Inferior parietal cortex (tissue), 1 donor: ENCODE measurements around the gene ATP2C1.

Experiments used
- DNase-seq: peaks from one replicate; pipeline ENCODE4 v3.0.0-alpha.2; 2016; ENCODE audit errors: extremely low spot score

The ATP2C1 gene

DNA sequence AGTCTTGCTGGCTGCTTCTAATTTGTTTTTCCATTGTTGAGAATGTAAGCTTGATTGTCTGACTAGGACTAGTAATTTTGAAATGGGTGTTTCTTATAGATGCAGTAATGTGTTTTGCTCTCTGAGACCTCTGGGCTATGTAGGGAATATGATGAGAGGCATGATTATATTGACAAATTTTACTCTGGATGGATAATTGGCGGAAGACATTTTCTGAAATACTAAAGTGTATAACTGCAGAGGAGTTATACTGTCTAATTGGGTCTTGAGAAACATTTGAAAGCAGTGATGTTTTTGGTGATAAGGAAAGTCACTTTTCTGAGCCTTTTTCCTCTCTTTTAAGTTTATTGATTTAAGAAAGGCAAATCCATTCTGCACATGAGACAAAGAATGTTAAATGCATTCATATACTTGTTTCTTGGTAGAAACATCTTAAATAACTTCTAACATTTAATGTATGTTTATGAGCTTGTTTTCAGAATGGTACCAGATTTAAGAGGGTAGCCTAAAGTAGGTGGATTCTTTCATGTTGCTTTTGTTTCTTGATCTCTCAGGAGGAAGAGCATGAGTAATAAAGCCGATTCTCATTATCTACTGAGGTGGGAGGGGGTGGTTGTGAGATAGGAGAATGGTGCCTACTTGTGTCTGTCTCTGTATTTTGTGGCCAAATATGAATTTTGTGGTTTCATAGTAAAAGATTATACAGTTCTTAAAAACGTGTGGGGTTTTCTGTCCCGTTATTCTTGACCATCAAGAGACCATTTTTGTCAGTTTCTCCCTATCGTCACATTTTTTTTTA is 2.0 kb downstream of the ATP2C1 start:
- no peak for DNase-seq

DNA sequence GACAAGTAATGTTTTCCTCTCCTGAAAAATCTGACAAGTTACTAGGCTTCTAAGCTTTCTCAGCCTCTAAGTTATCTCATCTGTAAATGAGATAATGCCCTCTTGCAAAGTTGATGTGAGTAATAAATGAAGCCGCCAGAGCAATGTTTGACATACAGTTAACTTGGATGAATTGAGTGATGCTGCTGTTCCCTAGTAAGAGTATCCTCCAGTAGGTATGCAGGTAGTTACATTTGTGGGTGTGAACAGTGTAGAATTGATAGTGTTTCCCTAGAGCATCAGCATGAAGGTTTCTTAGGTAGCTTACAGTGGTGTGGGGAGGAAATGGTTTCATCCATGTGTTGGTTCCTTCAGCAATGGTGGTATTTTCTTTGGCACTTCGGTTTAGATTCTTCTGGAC is 3.4 kb downstream of the ATP2C1 start:
- DNase-seq: no peak

DNA sequence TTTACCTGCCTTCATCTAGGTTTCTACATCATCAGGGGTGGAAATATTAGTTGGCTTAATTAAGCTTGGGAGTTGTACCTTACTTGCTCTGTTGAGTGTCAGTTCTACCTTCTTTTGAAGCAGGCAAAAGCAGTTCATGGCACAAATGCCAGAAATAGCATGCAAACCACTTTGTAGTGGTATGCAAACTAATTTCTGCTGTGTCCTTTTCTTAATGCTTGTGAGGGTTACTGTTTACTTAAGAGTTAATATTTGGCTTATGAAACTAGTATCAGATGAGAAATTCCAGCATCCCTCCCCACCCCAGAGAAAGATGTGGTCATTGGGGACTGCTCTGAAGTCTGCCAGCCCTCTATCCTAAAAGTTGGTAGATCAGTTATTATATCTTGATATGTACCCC is 7.1 kb downstream of the ATP2C1 start:
- DNase-seq: no peak

DNA sequence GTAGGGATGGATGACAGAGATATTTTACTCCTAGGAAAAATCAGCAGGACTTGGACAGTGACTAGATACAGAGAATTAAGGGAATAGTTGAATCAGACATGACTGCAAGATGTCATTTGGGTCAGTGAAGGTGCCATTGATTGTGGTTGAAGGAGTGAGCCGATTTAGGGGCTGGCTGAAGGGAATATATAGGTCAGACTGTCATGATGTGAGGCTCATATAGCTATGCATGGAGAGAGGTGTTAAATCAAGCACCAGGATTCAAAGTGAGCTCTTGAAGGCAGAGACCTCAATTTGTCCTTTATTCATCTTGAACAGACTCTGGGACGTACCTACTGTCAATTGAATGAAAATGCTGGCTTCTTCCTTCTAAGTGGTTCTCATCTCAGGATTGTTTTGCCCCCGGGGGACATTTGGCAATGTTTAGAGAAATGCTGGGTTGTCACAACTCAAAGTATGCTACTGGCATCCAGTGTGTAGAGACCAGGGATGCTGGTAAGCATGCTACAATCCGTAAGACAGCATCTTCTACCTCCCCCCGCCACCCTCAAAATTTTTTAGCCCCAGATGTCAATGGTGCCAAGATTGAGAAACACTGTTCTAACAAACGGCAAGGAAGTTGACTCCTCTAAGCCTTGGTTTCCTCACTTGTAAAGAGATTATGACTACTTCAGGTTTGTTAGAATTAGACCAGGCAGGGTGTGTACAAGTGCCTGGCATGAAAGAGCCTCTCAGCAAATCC is 7.8 kb downstream of the ATP2C1 start:
- DNase-seq: no peak

DNA sequence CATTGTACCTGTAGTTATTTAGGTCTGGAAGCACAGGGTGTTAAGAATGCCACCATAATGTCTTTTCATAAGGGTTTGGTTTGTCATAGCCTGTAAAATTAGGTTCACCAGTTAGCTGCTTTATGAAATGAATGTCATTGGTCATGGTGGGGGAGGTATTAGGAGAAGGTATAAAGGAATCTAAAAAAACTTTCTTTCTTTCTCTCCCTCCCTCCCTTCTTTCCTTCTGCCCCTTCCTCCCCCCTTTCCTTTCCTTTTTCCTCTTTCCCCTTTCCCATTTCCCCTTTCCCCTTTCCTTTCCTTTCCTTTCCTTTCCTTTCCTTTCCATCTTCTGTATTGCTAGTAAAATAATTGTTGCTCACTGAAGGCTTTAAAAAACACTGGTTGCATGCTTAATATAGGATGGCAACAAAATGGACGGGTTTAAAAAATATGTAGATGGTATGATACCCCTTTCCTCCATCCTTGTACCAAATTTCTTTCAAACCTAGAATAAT is 9.6 kb downstream of the ATP2C1 start:
- no peak for DNase-seq

DNA sequence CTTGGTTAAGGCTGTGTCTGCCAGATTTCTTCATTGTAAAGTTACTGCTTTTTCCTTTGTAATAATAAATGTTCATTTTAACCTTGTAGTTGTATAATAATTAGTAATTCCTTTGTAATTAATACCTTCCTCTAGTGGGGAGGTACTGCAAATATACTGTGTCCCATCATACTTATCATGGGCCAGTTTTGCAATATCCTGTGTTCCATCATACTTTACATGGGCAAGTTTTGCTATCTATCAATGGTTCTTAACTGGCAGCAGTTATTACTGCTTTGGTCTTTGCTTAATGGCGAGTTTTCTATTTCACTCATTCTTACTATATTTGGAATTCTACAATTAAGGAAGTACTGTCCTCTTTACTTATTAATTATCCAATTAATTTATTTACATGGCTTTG is 10.6 kb downstream of the ATP2C1 start:
- no peak for DNase-seq

DNA sequence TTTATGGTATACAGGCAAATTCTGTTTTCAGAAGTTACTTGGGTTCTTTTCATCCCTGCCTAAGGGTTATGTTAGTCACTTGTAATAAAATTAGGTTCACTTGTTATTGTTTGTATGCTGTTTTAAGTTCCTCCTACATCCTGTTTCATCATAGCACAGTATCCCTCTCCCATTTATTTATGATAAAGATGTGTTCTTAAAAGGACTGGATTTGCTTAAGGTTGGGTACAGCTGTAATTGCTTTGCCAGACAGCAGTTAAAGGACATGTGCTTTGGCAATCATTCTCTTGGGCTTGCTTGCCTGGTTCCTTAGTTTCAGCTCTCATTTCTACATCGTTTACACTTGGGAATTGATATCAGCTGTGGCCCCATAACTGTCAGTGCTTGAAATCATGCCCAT is 11.7 kb downstream of the ATP2C1 start:
- no peak for DNase-seq

DNA sequence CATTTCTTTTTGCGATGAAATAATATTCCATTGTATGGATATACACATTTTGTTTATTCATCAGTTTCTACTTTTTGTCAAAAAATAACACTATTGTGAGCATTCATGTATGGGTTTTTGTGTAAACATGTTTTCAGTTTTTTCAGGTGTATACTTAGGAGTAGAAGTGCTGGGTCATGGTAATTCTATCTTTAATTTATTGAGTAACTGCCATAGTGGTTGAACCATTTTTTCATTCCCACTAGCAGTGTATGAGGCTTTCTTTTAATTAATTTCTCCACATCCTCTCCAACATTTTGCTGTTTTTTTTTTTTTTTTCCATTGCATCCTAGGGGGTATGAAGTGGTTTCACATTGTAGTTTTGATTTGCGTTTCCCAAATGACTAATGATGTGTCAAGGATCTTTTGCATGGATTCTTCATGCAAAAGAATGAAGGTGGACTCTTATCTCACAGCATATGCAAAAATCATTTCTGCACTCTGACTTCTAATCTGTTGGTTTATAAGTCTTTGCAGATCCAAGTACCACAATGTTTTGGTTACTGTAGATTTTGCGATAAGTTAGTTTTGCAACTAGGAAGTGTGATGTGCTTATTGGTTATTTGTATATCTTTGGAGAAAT is 12.6 kb downstream of the ATP2C1 start:
- no peak for DNase-seq

DNA sequence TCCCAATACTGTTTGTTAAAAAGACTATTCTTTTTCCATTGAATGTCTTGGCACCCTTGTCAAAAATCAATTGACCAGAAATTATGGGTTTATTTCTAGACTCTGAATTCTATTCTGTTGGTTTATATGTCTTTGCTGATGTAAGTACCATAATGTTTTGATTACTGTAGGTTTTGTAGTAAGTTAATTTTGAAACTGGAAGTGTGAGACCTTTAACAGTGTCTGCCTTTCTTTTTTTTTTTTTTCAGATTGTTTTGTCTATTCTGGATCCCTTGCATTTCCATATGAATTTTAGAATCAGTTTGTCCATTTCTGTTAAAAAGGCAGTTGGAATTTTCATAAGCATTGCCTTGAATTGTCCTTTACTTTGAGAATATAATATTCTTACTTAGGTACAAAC is 13.6 kb downstream of the ATP2C1 start:
- DNase-seq: no peak

DNA sequence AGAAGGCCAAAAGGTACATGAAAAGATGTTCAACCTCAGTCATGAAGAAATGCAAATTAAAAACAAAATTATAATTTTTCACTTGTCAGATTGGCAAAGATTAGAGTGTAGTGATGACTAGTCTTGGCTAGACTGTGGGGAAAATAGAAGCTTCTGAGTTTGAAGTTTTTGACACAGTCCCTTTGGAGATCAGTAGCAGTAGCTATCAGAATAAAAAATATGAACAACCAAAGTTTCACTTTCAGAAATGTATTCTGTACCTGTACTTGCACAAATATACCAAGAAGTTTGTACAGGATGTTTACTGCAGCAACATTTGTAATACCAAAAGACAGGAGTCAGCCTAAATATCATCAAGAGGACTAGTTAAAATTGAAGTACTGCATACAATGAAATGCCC is 14.1 kb downstream of the ATP2C1 start:
- DNase-seq: no peak

DNA sequence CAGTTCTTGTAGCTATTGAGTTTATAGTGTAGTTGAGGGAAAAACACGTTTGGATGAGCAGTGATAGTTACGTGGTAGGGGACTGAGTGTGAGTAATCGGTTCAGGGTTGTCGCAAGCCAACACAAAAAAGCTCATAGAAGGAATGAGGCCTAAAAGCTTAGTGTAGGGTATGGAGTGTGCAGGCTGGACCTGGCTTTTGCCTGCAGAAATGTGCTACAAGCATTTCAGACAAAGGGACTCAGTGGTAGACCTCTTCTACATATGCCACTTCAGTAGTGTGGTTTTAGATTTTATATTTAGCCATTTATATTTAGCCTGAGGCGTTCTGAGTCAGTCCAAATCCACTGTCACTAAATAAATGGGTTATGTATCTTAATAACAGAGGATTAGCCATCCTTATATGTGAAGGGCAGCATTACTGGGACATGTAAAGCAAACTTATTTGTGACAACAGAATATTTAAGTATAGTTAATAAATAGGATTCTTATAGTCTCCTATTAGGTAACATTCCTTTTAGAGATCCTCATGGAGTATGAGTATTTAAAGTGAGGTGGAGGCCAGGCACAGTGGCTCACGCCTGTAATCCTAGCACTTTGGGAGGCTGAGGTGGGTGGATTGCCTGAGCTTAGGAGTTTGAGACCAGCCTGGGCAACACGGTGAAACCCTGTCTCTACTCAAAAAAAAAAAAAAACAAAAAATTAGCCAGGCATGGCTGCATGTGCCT is 21.8 kb downstream of the ATP2C1 start:
- no peak for DNase-seq

DNA sequence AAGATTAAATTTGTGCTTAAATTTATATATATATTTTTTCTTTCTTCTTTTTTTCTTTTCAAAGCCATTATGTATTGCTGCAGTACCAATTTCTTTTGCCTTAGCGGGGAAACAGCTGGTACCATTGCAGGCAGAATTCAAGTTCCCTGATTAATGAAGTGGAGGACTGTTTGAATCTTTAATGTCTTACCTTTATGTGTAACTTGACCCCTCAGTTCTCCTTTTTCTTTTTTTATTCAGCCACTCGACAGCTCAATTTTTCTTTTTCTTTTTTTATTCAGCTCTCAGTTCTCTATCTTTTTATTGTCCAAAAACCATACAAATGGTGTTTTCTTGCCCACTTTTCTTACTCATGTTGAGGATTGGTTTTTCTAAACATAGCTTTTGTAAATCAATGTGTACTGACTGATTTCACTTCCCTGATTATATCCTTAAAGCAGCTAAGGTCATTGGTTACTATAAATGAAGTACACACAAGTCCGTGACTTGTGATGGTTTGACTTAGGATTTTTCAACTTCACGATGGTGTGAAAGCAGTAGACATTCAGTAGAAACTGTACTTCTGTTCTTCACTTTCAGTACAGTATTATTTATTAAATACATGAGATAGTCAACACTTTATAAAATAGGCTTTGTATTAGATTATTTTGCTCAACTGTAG is 22.8 kb downstream of the ATP2C1 start:
- no peak for DNase-seq

DNA sequence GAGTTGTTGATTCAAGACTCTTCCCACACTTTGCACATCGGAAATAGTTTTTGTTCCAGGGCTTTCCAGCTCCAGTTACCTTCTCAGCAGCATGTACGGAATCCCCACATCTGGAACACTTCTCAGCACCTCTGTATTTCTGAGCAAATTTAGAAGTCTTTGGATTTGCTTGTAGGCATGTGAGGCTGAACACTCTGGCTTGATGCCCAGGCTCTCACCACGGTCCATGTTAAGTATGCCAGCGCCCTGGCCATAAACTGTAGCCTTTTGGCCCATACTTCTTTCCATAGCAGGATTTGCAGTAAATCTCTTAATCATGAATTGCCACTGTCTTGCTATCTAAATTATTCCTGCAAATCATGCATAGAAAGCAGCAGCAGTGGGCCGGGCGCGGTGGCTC is 24.4 kb downstream of the ATP2C1 start:
- DNase-seq: no peak

DNA sequence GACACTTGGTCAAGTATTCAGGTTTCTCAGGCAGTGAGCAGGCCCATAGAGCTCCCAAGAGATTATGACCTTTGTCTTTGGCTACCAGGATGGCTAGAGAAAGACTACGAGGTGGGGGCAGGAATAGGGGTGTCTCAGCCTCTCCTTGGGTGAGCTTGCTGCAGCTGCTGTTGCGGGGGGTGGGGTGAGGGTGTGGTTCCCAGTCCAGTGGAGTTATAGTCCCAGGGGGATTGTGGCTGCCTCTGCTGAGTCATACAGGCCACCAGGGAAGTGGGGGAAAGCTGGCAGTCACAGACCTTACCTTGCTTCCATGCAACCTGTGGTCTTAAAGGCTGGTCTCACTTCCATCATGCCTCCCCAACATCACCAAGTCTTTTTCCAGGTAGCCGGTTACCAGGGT is 31.7 kb downstream of the ATP2C1 start:
- DNase-seq: no peak

DNA sequence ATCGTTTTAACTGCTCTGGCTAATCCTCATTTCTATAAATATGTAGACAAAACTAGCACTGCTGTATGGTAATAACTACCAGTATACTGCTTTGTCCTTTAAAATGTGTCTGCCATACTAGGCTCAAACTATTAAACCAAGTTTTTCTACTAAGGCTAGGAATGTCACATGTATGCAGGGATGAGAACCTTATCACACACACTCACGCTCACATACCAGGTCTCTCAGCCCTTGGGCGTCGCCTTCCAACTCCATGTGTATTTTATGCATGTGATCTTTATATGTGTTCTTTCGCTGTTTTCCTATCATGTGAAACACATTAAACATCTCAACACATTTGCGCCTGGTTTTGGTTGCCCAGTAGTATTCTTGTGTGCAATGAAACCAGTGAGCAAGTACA is 32.6 kb downstream of the ATP2C1 start:
- DNase-seq: no peak

DNA sequence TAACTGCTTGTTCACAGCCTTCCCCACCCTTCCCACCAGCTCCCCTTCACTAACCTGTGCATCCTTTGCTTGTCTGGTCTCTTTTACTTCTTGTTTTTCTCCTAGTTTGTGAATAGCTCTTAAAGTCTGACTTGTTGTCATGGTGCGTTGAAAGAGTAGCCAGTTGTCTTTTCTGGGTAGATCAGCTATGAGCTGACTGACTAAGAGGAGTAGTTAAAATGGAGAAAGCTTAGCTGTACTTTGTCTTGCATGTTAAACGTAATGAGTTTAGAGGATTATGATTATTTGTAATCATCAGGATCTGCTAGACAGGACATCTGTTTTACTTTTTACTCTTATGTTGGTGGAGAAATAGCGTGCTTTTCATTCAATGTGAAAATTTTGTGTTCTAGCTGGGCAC is 35.9 kb downstream of the ATP2C1 start:
- no peak for DNase-seq

DNA sequence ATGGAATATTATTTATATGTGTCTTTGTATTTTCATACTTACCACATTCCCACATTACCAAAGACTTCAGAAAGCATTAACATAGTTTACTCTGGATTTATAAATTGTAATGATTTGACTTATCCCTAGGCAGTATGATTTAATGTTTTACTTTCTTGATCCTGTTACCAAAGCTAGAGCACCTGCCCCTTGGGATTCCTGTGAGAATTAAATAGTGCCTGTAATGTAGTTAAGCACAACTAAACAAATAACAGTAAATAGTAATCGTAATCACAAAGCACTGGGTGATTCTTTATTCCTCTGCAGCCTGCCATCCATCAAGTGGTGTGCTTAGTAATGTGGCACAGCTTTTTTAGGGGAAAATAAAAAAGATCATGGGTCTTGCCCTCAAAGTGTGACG is 39.1 kb downstream of the ATP2C1 start:
- DNase-seq: no peak

DNA sequence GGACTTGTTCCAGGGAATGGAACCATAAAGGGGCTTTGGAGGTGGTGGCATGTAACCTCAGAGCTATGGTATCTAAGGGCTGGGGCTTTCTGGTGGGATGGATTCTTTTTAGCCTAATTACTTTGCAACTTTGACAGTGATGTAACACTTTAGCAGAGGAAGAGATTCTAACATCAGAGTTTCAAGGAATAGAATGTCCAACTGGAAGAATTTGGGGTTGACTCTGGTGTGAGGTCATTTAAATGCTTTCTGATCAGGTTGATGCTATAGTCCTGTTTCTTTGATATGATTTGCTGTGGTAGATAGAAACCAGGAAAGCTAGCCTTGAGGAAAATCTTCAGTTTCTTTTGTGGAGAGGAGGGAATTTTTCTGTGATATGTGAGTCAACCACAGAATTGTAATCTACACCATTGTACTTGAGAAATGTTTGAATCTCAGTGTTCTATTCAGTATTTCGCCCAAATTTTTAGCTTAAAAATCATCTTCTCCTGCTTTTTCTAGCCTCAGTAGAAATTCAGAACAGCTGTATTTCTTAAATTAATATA is 40.0 kb downstream of the ATP2C1 start:
- DNase-seq: no peak

DNA sequence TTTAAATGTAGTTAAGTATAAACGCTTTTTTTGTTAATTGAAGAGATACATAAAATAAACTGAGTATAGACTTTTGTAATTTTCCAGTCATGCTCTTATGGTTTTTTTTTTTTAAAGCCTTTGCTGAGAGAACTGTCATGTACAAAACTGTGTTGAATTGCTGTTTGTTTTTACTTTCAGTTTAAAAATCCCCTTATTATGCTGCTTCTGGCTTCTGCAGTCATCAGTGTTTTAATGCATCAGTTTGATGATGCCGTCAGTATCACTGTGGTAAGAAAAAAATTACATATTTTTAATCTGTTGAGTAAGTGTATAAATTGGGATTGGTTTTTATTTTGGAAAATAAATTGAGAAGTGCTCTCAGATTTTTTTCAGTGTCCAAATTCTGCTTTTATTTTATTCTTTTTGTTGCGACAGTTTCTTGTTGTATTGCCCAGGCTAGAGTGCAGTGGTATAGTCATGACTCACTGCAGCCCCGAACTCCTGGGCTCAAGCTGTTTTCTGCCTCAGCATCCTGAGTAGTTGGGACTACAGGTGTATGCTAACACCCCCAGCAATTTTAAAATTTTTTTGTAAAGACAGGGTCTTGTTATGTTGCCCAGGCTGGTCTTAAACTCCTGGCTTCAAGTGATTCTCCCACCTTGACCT is 40.7 kb downstream of the ATP2C1 start:
- no peak for DNase-seq

DNA sequence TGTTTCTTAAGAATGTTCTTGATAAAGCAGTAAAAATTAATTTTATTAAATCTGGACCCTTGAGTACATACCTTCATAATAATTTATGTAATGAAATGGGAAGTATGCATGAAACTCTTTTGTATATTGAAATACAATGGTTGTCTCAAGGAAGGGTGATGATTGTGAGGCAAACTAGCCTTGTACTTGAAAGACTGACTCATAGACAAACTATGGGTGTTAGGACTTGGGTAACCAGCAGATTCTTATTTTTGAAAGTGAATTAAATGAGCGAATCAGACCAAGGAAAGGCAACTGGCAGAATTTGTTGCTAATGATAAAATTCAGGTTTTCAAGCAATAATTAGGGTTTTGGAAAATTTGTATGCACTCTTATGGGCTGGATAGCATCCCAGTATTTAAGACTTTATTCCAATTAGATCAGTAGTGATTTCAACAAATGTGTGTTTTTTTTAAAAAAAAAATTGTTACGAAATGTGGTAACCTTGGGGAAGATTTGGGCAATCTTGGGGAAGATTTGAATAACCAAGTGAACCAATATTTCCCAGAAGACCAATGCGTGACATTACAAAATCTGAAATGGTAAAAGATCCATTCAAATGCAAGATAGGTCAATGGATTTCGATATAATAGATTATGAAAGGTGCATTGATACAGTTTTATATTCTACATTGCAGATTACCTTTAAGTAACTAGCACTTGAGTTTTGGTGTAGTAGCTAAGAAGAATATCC is 42.0 kb downstream of the ATP2C1 start:
- no peak for DNase-seq
